ENCODE results near the gene TCF7L1.

DNA sequence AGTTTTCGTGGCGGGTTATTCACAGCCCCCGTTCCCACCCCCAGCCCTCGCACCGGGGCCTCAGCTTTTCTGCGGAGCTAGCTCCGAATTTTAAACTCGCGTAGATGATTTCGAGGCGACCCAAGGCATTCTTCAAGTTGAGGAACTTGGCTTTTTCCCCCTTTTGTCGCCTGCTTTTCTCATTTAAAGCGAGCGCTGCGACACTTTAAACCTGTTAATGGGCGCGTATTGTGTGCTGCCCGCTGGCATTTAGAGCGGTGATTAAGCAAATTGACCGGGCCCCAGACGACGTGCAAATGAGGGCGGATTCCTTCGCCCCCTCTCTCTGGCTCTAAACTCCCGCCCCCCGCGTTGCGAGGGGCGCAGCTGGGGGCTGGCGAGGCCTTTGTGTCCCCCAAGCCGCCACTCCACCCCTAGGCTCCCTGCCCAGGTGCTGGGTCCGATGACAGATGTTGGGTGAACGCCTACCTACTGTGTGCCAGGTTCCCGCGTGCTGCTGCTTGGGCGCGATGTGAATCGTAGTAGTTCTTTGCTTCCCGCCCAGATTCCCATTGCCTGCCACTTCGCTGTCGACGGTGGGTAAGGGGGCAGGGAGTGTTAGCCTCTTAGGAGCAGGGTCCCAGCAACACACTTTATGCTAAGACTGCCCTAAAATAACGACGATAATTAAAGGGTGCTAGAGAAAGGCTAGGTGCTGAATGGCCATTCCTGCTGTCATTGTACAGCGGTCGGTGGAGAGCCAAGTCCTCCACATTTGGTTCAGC, 1.9 kb downstream of the TCF7L1 start:
- TF ChIP-seq, protein P1, sequence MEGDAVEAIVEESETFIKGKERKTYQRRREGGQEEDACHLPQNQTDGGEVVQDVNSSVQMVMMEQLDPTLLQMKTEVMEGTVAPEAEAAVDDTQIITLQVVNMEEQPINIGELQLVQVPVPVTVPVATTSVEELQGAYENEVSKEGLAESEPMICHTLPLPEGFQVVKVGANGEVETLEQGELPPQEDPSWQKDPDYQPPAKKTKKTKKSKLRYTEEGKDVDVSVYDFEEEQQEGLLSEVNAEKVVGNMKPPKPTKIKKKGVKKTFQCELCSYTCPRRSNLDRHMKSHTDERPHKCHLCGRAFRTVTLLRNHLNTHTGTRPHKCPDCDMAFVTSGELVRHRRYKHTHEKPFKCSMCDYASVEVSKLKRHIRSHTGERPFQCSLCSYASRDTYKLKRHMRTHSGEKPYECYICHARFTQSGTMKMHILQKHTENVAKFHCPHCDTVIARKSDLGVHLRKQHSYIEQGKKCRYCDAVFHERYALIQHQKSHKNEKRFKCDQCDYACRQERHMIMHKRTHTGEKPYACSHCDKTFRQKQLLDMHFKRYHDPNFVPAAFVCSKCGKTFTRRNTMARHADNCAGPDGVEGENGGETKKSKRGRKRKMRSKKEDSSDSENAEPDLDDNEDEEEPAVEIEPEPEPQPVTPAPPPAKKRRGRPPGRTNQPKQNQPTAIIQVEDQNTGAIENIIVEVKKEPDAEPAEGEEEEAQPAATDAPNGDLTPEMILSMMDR (IDR thresholded peaks at IDR 0.05; ENCODE audit: low read depth, low read length, poor library complexity, severe bottlenecking), result no peak
- TF ChIP-seq EZH2phosphoT487 (IDR thresholded peaks at IDR 0.05; ENCODE audit: borderline replicate concordance, low read length), result no peak
